NCI-H2171 (cell line): ENCODE measurements around the gene F2R.

Source experiments
- DNase-seq: peaks from one replicate; lab custom pipeline; 2025; lab: John Stamatoyannopoulos, UW

Gene F2R

DNA sequence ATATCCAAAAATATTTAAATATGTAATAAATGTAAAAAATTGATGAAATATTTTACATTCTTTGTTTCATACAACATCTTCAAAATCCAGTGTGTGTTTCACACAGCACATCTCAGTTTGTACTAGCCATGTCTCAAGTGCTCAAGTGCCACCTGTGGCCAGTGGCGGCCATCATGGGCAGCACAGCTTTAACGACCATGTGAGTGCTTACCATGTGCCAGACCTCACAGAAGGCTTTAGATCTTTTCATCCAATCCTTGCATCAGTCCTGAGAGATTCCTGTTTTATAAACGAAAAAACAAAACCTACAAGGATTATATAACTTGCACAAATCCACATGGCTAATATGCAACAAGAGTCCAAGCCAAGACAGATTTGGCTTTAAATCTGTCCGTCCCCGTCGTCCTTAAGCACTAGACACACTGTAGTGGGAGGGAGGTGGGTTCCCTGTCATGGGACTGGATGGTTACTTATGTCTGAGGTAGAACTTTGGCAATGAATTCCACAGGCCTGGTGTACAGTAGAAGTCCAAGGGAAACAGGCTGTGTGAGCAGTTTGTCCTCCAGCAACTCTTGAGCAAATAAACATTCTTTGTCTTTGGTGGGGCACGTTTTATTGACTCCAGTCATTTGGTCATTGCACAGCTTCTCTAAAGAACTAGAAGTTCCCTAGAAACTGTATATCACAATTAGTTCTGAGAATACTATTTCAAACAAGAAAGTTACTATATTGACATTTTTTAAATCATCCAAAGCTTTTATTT lies 25.0 kb upstream of the F2R start:
- no peak for DNase-seq

DNA sequence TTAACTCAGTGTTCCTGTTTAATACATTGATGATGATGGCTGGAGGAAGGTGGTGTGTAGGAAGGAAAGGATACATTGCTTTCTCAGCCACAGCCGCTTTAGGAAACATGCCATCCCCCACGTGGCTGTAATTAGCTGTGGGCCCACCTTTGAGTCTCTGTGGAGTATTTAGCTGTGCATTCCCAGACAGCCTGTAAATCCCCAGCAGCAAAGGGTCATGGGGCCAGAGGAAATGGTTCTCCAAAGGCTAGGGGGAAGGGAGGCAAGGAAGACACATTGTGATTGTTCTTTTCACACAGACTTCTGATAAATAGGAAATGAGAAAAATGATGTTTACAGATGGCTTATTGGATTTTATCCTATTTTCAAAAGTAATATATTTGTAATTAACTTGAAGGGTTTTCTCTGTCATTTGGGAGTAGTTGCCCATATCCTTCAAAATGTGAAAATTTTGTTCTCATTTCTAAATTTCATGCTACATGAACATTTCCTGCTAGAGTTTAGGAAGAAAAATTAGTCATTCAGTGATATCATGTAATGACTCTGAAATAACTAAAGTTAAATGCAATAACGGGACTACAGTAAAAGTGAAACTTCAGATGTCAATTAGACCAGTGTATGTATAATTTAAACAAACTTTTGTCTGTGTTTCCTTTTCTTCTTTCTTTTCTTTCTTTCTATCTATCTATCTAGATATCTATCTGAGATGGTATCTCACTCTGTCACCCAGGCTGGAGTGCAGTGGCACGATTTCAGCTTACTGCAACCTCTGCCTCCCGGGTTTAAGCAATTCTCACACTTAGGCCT lies 24.3 kb upstream of the F2R start:
- no peak for DNase-seq

DNA sequence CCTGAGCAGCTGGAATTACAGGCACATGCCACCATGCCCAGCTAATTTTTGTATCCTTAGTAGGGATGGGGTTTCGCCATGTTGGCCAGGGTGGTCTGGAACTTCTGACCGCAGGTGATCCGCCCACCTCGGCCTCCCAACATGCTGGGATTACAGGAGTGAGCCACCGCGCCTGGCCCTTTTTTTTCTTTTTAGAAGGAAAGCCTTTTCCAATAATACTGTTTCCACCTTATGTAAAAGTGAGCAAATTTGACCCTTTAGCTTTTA lies 23.7 kb upstream of the F2R start:
- no peak for DNase-seq

DNA sequence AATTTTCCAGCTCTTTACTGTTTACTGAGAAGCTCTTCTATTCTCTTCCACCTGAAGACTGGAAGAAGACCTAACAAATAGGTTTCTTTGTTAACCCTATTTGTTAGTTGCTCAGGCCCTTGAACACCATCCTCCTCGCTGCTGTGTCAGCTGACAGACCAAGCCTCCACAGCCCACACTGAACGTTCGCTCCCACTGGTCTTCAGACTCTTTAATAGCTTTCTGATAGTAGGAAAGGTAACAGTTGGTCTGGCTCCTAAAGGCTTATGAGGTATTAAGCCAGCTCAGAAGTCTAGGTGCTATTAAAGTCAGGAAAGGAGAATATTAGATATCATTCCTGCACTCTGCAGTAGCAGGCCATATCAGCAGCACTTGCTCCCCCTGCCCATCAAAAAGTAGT lies 23.3 kb upstream of the F2R start:
- DNase-seq = no peak

DNA sequence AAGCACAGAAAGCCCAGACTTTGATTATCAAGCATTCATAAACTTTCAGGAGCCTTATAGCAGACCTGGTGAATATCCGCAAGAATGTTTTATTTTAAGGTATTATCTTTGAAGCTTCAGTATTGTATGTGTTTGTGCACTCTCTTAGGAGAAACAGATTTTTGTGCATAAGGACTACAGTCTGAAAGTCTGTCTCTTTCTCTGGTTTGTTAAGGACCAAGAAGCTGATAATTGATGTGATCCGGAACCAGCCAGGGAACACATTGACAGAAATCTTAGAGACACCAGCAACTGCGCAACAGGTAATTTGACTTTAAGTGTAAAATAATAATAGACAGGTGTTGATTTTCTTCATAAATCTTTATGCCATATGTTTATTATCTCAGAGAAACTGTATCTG lies 22.8 kb upstream of the F2R start:
- DNase-seq = no peak

DNA sequence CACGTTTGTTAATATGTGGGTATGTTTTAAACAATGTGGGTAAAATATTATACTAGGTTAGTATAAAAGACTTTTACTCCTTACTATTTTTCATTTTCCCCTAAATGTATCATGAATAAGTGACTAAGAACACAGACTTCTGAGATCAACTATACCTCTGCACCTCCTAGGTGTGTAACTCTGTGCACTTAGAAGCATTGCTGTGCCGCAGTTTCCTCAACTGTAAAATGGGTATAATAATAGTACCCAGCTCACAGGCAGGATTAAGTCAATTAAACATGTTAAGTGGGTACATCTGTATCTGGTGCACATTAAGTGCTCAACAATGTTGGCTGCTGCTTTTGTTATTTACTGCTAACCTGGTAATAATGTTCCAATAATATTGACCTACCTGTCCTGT lies 21.6 kb upstream of the F2R start:
- no peak for DNase-seq

DNA sequence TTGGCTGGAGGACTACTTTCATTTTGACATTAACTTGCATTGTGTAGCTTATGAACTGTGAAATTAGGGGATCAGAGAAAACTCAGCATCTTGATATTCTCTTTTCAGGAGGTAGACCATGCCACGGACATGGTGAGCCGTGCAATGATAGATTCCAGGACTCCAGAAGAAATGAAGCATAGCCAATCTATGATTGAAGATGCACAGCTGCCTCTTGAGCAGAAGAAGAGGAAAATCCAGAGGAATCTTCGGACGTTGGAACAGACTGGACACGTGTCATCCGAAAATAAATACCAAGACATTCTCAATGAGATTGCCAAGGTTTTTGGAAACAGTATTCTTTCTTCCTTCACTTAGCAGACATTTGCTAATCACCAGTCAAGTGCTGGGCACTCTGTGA lies 20.6 kb upstream of the F2R start:
- no peak for DNase-seq

DNA sequence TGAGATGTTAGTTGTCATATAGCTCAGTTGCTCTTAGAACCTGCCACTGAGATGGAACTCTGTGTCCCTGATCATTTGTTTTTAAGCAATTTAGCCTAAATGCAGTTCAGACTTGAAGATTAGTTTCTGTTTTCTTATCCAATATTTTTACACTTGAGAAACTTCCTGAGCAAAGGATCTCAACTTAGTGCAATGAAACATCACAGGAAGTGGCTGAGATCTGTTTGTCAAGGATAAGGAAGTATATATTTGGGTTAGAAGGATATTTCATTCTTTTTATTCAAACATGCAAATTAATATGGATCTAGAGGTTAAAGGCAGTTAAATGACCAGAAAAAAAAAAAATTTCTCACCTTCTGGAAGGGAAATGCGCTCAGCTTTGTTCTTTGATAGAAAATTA lies 19.7 kb upstream of the F2R start:
- DNase-seq = no peak

DNA sequence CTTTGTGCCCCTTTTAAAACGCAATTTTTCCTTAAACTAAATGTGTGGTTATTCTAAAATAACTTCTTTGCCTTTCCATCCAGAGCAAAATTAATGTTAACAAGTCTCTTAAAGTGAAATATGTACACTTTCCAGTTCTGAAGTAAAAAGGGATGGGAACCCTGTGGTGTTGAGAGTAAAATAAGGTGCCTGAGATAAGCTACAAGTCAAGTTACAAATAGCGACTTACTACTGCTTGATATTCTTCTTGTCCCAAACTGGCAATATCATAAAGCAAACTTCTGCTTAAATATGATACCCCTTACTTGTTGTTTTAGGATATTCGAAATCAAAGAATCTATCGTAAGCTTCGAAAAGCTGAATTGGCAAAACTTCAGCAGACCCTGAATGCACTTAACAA lies 18.3 kb upstream of the F2R start:
- DNase-seq = no peak

DNA sequence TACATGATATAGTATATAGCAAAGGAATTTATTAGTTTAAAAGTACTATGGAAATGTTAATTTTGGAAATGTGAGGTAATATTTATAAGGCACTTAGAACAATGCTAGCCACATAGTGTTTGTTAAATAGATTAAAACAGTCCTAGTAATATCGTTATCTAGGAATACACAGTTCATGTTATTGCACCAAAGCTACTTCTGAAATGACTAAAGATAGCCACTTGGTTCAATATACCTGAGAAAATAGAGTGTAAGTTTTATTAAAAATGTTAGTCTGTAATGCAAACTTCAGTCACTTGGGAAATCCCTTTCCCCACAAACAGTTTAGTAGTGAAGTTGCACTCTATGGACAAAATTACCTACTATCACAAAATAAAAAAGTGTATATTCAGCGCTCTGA lies 15.4 kb upstream of the F2R start:
- no peak for DNase-seq

DNA sequence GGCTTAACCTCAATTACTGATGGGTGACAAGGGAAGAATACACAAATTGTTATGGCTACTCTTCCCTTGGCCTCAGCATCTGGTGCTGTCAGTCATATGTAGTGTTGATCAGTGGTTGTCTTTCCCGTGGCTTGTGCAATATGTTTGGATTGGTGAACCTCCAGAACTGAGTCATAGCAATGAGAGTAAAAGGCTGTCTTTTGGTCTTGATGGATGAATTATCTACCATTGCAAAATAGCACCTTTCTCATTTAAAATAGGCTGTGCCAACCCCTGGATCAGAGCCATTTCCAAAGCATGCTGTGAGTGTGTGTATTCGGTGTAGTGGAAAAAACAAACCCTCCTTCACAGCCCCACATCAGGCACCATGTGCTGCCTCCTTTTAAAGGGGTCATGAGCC lies 14.6 kb upstream of the F2R start:
- no peak for DNase-seq

DNA sequence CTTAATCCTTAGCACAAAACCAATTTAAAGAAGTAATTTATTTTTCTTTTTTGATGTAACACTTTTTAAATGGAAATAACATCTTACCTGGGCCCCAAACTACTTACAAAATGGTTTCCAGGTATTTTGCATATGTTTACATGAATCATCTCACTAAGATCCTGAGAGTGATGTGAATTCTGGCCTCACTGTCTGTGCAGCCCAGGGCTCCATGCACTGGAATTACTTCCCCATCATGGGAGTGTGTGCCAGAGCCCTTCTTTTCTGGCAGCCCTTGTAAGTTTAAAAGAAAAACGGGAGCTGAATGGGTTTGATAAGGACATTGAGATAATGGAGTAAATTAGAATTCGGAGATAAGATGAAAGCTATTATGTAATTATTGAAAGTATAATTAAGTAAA lies 12.2 kb upstream of the F2R start:
- no peak for DNase-seq

DNA sequence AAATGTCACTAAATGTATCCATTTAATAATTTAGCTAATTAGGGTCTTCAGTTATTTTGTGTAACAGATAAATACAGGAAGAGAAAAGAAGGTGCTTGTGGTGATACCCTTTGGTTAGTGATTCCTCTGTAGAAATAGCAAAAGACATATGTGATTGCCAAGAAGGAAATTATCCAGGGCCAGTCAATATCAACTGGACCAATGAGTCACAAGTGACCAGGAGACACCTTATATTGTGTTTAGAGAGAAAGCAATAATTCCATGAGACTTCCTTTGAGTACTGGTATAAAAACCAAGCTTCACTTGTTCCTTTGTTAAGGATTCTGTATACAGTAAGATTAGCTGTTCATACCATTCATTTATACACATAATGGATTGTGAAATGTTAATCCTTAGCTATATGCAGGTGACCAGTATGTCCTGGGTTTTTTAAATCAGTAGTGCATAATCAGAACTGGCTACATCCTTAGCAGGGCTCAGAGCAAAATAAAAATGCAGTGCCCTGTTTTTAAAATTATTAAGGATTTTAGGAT lies 11.7 kb upstream of the F2R start:
- DNase-seq = no peak

DNA sequence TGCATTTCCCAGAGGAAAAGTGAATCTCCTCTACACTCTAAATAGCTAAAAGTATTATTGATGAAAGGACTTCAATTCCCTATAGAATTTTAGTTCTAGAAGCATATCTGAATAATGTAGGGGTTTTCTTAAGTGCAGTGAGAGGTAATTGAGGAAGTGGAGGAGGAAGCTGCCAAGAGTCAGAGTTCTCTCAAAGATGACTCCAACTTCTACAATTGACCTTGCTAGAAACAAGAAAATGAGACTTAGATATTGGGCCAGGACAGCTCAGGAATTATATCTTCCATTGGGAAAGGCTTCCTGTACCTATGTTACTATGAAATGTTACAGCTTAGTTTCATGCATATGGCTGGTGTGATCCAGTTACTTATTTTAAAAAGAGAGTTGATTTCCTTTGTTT lies 10.4 kb upstream of the F2R start:
- no peak for DNase-seq

DNA sequence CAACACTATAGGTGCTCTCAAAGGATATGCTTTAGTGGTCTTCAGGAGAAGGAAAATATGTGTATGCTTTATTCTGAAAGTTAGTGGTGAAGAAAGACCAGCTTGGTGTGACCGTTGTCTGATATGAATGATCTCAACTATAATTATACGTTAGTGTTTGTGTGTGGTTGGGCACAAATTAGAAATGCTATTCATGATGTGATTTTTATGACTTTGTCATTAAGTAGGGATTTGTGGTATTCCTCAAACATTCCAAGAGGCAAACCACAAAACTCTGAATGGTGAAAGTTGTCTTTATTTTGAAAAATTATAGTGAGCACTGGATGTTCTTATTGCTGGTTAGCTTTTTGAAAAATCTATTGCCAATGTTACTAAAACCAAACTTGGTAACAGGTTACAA lies 6.2 kb upstream of the F2R start:
- no peak for DNase-seq

DNA sequence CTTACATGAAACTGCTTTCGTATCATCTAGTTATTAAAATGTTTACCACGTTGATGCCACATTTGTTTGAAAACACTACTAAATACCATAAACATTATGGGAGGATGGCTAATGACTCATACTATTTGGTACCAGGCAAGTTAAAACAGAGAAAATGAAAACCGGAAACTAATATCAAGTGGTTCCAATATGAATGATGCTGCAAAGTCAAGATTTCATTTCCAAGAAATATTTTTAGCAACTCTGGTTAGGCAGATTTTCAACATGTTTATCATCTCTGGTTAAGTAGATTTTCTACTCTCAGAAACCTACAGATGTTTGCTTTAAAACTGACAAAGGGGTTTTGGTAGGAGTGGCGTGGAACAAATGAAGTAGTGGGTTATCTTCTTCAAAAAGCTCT lies 4.9 kb upstream of the F2R start:
- no peak for DNase-seq

DNA sequence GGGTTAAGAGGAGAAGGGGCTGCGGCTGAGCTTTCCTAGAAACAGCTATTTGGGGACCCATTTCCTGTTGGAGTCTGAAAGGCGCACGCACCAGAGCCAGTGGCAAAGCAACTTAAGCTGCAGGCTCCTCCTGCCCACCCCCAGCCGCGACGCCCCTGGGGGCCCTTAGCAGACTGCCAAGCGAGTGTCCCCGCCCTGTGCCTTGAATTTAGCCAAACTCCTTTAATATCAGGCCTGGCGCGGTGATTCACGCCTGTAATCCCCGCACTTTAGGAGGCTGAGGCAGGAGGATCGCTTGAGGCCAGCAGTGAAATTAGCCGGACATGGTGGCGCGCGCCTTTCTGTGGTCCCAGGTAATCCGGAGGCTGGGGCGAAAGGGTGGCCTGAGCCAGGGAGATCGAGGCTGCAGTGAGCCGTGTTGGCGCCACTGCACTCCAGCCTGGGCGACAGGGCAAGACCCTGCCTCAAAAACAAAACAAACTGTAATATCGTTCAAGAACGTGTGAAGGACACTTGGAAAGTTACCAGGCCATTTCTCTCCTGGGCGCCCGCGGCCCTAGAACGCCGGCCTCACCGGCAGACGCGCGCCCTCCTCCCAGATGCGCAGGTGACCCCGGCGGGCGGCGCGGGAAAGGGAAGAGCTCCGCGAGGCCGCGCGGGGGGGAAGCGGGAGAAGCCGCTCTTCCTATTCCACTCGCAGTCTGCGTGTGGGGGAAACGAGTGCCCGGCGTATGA lies 1.0 kb upstream of the F2R start:
- DNase-seq = no peak

DNA sequence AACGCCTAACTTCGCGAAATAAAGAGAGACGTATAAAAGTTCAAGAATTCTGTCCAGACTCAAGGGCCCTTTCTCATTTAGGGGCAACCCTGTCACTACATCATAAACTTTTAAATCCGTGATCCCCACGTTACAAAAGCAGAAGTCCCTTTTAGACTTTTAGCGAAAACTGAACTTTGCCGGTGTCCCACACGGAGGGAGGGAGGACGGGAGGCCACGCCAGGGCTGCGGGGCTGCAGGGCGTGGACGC lies 515 bp upstream of the F2R start:
- no peak for DNase-seq

DNA sequence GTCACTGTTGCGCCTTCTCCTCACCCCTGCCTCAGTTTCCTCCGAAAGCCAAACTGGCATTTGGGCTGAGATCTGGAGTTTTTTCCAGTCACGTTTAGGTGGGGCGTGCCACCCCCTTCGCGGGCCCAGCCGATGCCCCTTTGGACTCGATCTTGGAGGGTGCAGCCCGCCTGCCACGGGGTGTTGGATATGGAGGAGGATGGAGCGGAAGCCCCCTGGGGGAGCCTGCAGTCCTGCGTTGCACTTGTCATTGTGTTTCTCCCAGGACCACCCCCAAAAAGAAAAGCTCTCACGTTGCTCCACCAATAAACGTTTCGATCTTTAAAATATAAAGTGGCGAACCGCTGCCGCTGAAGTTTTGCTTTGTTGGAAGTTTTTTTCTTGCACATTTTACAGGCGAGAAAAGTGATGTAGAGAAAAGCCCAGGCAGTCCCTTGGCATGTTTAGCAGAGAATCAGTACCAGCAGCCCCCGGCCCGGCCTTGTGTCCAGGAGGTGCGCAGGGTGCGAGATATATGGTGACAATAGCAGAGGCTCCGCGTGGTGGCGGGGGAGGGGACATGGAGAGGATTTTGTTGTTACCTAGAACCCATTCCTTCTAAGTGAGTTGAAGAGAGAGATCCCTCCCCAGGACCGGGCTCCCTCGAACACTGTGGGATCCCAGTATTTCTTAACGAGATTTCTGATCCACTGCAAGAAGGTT lies 681 bp downstream of the F2R start:
- no peak for DNase-seq

DNA sequence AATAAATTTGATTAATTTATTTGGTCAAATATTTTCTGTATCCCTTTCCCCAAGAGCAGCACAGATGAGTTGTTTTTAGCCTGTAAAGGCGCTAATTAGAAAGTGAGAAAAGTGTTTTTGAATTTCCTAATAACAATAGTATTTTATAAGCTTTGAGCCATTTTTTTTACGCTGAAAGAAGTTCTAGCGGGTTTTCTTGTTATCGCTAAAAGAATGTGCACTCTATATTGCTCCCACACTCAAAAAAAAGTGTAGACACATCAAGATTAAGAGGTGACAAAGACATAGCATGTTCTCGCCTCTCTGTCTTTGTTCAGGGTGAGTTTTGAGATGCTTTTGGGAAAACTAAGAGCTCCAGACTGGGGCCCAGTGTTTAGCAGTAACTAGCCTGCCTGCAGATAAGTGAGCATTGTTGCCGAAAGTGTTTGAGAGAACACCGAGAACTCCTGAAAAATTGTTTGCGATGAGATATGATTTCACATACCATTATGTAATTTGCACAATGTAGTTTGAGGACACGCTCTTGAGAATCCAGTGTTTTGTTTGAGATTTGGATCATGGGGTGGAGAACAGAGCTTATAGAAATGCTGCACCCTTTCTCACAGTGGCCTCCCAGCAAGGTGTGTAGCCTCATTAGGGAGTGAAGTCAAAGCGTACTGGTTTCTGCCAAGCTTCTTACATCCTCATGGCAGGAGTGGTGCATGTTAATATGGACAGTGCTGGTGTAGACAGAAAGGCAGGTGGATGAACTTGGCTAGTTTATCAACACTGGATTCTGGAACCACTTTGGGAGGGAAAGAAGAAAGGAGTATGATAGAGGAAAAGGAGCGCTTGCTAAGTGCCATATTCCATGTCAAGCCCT lies 1.5 kb downstream of the F2R start:
- no peak for DNase-seq

DNA sequence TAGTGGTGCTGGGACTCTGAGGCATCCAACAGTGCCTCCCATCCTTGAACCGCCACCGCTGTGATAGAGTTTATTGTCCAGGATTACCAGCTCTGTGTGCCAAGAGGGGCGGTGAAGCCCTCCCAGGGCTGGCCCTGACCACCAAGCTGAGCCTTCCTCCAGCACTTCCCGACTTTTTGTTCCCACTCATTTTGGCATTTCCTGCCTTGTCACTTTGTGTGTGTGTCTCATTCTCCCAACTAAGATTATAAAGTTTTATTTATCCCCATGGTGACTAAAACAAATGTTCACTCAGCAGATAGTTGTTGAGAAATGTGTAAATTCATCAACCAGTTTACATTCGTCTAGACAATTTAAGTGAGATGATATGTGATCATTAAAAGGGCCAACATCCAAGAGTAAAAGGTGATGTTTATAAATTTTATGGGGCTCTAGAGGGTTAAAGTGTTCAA lies 2.5 kb downstream of the F2R start:
- no peak for DNase-seq

DNA sequence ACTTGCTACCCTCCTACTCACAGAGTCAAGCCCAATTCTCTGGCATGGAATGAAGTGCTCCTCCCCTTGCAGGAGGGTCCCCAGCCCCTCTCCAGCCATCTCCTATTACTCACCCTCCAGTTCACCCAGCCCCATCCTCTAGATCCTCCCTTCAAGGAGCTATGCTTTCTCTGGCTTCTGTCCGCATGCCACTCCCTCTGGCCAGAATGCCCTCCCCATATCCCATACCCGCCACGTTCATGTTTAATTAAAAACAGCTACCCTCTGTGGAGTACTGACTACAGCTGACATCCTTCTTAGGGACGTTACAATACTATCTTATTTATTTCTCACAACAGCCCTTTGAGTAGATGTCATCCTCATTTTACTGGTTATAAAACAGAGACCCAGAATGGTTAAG lies 3.0 kb downstream of the F2R start:
- DNase-seq = no peak
